DLD1 (cell line): ENCODE measurements around the gene OGN.

ENCODE experiments used
- in situ Hi-C: cut with HindIII; loops from 2 replicates; pipeline ENCODE4 v1.10.0; 2017; ENCODE audit warnings: low sequenced_read_pairs

Gene OGN

GRCh38 chr9:92349771-92350739, 54.3 kb downstream of the OGN start:
- in situ Hi-C loops = no loop called here

DNA sequence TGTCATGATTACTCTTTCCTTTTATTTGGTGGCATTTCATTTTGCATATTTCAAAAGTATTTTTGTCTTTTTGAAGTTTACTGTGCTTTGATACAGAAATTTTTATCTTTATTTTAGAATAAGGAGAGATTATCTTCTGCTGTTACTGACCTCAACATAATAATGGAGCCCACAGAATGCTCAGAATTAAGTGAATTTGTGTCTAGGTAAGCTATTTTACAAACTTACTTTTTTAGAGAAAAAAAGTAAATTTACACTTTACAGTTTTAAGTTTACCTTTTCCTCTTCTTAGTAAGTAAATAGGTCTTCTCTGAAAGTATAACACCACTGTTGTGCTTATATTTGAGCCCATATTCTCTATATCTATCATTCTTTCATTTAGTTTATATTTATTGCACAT, 58.8 kb downstream of the OGN start:
- in situ Hi-C loops = no loop called here

GRCh38 chr9:92342825-92343488, 61.4 kb downstream of the OGN start:
- in situ Hi-C loops = no loop called here

GRCh38 chr9:92341578-92341977, 62.8 kb downstream of the OGN start:
- in situ Hi-C loops = no loop called here

- in situ Hi-C loops = no loop called here
These were observed 71.1 kb downstream of the OGN start for GRCh38 chr9:92333282-92333634.
